Measurements from ENCODE around the gene ADORA3. TPM values are rescaled to one million over a fixed set of nuclear protein-coding genes. Genes with fewer than 3 reads are reported as not detected.

Gene ADORA3
- polyA plus RNA-seq, 1 donor (not counting 4 experiments of a cell fraction or from before 2014, with no cell fraction given) = not detected

- no peak for TF ChIP-seq CTCF (optimal IDR thresholded peaks at IDR 0.05 in 1 of 3, IDR thresholded peaks at IDR 0.05 in 1 of 3, conservative IDR thresholded peaks at IDR 0.05 in 1 of 3; ENCODE audit: extremely low read depth in 1 of 3, insufficient read depth in 2 of 3, low read length in 3 of 3)
- no peak for TF ChIP-seq EZH2 (IDR thresholded peaks at IDR 0.05; ENCODE audit: low read length)
- Histone ChIP-seq H3K27ac (ENCODE audit: control insufficient read depth, insufficient read depth, low read length) (no peak overlapping the region), H3K4me3 (ENCODE audit: control insufficient read depth in 2 of 3, extremely low read depth in 1 of 3, insufficient read depth in 2 of 3, low read depth in 1 of 3, low read length in 3 of 3) (no peak overlapping the region), H3K79me2 (ENCODE audit: control insufficient read depth, insufficient read depth, low read length) (no peaks in the 10 kb centered on the region), H3K4me1 (ENCODE audit: control insufficient read depth, extremely low read depth, insufficient read depth, low read length) (no peaks in the 10 kb centered on the region), H2AFZ (ENCODE audit: control insufficient read depth, low read length) (no peak overlapping the region), H3K36me3 (ENCODE audit: control insufficient read depth in 2 of 2, extremely low read depth in 1 of 2, insufficient read depth in 2 of 2, low read length in 2 of 2) (no peaks in the 10 kb centered on the region), H3K9me1 (ENCODE audit: control insufficient read depth, extremely low read depth, insufficient read depth, low read length) (no peaks in the 10 kb centered on the region), H3K9me3 (ENCODE audit: control insufficient read depth, low read depth, low read length) (no peaks in the 10 kb centered on the region), H3K27me3 (ENCODE audit: control insufficient read depth, extremely low read depth, insufficient read depth, low read length) (no peaks in the 10 kb centered on the region), H3K4me2 (ENCODE audit: control insufficient read depth, extremely low read depth, insufficient read depth, low read depth, low read length) (no peak overlapping the region), H4K20me1 (ENCODE audit: control insufficient read depth, extremely low read depth, insufficient read depth, low read length) (no peaks in the 10 kb centered on the region), H3K9ac (ENCODE audit: control insufficient read depth, extremely low read depth, insufficient read depth, low read length) (no peak overlapping the region)
- DNase-seq (ENCODE audit: low read depth, low spot score) (no peak), FAIRE-seq (no peak)
- dilution Hi-C loops (cut with MboI; ENCODE audit: extremely low pct_ligation_motif_present, low sequenced_read_pairs) = no loop called here
Observed at GRCh38 chr1:111483166-111483565, 20.3 kb downstream of the ADORA3 start.

GRCh38 chr1:111481387-111482221 lies 21.8 kb downstream of the ADORA3 start:
- Histone ChIP-seq H4K20me1 (ENCODE audit: control insufficient read depth, extremely low read depth, insufficient read depth, low read length) (no peaks in the 10 kb centered on the region), H3K9me1 (ENCODE audit: control insufficient read depth, extremely low read depth, insufficient read depth, low read length) (no peaks in the 10 kb centered on the region), H3K79me2 (ENCODE audit: control insufficient read depth, insufficient read depth, low read length) (no peaks in the 10 kb centered on the region), H3K4me2 (ENCODE audit: control insufficient read depth, extremely low read depth, insufficient read depth, low read depth, low read length) (no peak overlapping the region), H3K9me3 (ENCODE audit: control insufficient read depth, low read depth, low read length) (no peaks in the 10 kb centered on the region), H3K9ac (ENCODE audit: control insufficient read depth, extremely low read depth, insufficient read depth, low read length) (no peak overlapping the region), H3K27me3 (ENCODE audit: control insufficient read depth, extremely low read depth, insufficient read depth, low read length) (no peaks in the 10 kb centered on the region), H3K4me3 (ENCODE audit: control insufficient read depth in 2 of 3, extremely low read depth in 1 of 3, insufficient read depth in 2 of 3, low read depth in 1 of 3, low read length in 3 of 3) (no peak overlapping the region), H2AFZ (ENCODE audit: control insufficient read depth, low read length) (no peak overlapping the region), H3K4me1 (ENCODE audit: control insufficient read depth, extremely low read depth, insufficient read depth, low read length) (no peaks in the 10 kb centered on the region), H3K36me3 (ENCODE audit: control insufficient read depth in 2 of 2, extremely low read depth in 1 of 2, insufficient read depth in 2 of 2, low read length in 2 of 2) (no peaks in the 10 kb centered on the region), H3K27ac (ENCODE audit: control insufficient read depth, insufficient read depth, low read length) (no peak overlapping the region)
- DNase-seq (ENCODE audit: low read depth, low spot score) (no peak), FAIRE-seq (no peak)
- no peak for TF ChIP-seq EZH2 (IDR thresholded peaks at IDR 0.05; ENCODE audit: low read length)
- TF ChIP-seq CTCF (optimal IDR thresholded peaks at IDR 0.05 in 1 of 3, IDR thresholded peaks at IDR 0.05 in 1 of 3, conservative IDR thresholded peaks at IDR 0.05 in 1 of 3; ENCODE audit: extremely low read depth in 1 of 3, insufficient read depth in 2 of 3, low read length in 3 of 3) = peak; percentile 54 to 87 (median 58)
- dilution Hi-C loops (cut with MboI; ENCODE audit: extremely low pct_ligation_motif_present, low sequenced_read_pairs) = no loop called here

All from keratinocyte (primary cell).